Pancreas (tissue), 10 donors: Measurements from ENCODE around the gene FAM78A. TPM values are rescaled to one million over a fixed set of nuclear protein-coding genes. Genes with fewer than 3 reads are reported as not detected.

Experiments used
- ATAC-seq, 4 donors: fragments of 200-7000 bp; cut with Tn5 transposase; one replicate each; pipeline versions ENCODE4 v1.8.0 to v1.9.1; 2020; ENCODE audit warnings: mild to moderate bottlenecking in 4 of 4, moderate library complexity in 4 of 4
- DNase-seq, 6 donors: peaks; one replicate each; pipeline ENCODE4 v3.0.0-alpha.2; 2020
- FAIRE-seq: peaks from 2 replicates; lab custom pipeline; 2012; peaks lifted over from hg19 to GRCh38; lab: Jason Lieb, UNC
- H3K27ac ChIP-seq, 4 donors: fragments of 200-600 bp; sonication (generic); 1 replicate in 3 of 4; 2 replicates in 1 of 4; pipeline versions ENCODE4 v1.5.0 to v1.8.0; 2020
- H3K27me3 ChIP-seq, 4 donors: fragments of 200-600 bp; one replicate each; pipeline ENCODE4 v1.8.0; 2021
- H3K36me3 ChIP-seq, 3 donors: fragments of 200-600 bp; sonication (generic) in 1 of 3; one replicate each; pipeline versions ENCODE4 v1.5.0 to v1.8.0; 2020 to 2021
- H3K4me1 ChIP-seq, 3 donors: fragments of 200-600 bp; one replicate each; pipeline ENCODE4 v1.8.0; 2021
- H3K4me3 ChIP-seq, 4 donors: fragments of 200-600 bp; sonication (generic) in 2 of 4; one replicate each; pipeline versions ENCODE4 v1.5.0 to v1.8.0; 2020 to 2021
- H3K9me3 ChIP-seq, 4 donors: fragments of 200-600 bp; one replicate each; pipeline ENCODE4 v1.8.0; 2021
- WGBS, 2 donors: extraction: QIAGEN DNeasy Blood & Tissue Kit; methylation state at CpG; one replicate each; pipeline ENCODE4 v1.1.7; 2013; 5-methylcytosine and 5-hydroxymethylcytosine counted together
- intact Hi-C, 3 donors: fragments of 100-400 bp; cut with DNase I; formaldehyde crosslinking; loops; one replicate each; pipeline versions ENCODE4 v1.11.1 to v1.14.2; 2022
- polyA plus RNA-seq, 2 donors: library from polyadenylated mRNA; stranded (reverse); fragments of 200-250 nt; gene quantifications; one replicate each; pipeline ENCODE4 v1.2.3, GENCODE V29; 2013
- total RNA-seq, 6 donors: library from RNA; stranded (reverse); fragmentation: NEBNext Ultra II Directional in 4 of 6; extraction: Animal tissue kit (Norgen Biotek cat#: 25700) in 4 of 6; gene quantifications; one replicate each; pipeline versions ENCODE4 v1.2.1 to v1.2.4, GENCODE V29; 2021 to 2023
- TF ChIP-seq, protein P1 (sequence below), 4 donors: fragments of 200-600 bp; sonication (generic) in 3 of 4; IDR thresholded peaks; one replicate each; pipeline versions ENCODE4 v1.5.0 to v1.8.0; 2021; ENCODE audit warnings: antibody characterized with exemption in 4 of 4
- donor health status: healthy with polysubstance abuse.
- donor health status: DM: no; HTN: no; CAD: no; lungs with moderate emphysema.
- donor health status: DM: no; HTN: no; CAD: no.
- donor health status: control.
- donor health status: control.
- donor health status: Bipolar disorder and iron deficiency.
- donor health status: DM: yes; HTN: yes; CAD: no.
- donor health status: DM: no; HTN: no; CAD: no.
- donor health status: DM: no; HTN: no; CAD: no.
- donor health status: DM: yes; HTN: yes; CAD: no.

Gene FAM78A
- total and polyA plus RNA-seq, 8 donors: 0.37 to 3.9 (median 0.78) TPM

DNA sequence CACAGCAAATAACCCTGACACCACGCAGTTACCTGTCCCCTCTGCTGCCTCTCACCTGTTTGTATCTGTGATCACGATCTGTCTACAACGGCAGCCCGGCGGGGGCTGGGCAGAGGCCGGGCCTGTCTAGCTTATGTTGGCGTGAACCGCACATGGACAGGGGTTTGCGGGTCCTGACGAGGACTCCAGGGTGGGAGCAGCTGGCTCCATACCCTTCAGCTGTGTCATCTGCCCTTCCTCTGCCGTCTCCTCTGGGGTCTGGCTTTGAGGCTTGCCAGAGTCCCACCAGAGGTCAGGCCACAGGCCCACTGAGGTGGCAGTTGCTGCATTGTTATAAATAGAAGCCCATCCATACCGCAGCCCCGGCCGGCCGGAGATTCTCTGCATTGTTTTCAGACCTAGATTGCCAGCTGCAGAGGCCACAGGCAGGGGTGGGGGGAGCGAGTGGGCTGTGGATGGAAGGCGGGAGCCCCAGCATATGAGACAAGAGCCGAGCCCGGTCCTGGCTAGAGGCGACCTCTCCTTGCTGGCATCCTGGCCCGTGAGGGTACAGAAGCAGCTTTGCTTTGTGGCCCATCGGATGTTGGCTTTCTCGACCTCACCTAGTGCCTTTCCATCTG is 37.8 kb downstream of the FAM78A start:
- peak overlapping the region in 1 of 4 donors; percentile 10 for H3K4me3 ChIP-seq
- TF ChIP-seq, protein P1, sequence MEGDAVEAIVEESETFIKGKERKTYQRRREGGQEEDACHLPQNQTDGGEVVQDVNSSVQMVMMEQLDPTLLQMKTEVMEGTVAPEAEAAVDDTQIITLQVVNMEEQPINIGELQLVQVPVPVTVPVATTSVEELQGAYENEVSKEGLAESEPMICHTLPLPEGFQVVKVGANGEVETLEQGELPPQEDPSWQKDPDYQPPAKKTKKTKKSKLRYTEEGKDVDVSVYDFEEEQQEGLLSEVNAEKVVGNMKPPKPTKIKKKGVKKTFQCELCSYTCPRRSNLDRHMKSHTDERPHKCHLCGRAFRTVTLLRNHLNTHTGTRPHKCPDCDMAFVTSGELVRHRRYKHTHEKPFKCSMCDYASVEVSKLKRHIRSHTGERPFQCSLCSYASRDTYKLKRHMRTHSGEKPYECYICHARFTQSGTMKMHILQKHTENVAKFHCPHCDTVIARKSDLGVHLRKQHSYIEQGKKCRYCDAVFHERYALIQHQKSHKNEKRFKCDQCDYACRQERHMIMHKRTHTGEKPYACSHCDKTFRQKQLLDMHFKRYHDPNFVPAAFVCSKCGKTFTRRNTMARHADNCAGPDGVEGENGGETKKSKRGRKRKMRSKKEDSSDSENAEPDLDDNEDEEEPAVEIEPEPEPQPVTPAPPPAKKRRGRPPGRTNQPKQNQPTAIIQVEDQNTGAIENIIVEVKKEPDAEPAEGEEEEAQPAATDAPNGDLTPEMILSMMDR (IDR thresholded peaks at IDR 0.05): no peak
- H3K4me1 ChIP-seq: peaks cover 0 to 18% (median 5%) of the 10 kb centered on the region in 3 donors
- intact Hi-C loops: no loop called here
- H3K9me3 ChIP-seq: no peaks in the 10 kb centered on the region
- no peaks in the 10 kb centered on the region for H3K27me3 ChIP-seq
- WGBS, 2 donors: 44 to 46% methylated on average over 23 of the region's 23 CpGs
- ATAC-seq (peak in 3 of 4 donors; percentile 7 to 44 (median 28)), FAIRE-seq (no peak), DNase-seq (peak in 1 of 6 donors; percentile 70)
- no peak overlapping the region for H3K27ac ChIP-seq
- H3K36me3 ChIP-seq: peaks cover 0 to 15% (median 0%) of the 10 kb centered on the region in 3 donors

GRCh38 chr9:131237931-131238401 is 38.3 kb downstream of the FAM78A start:
- peak overlapping the region in 1 of 4 donors; percentile 10 for H3K4me3 ChIP-seq
- H3K27ac ChIP-seq: peak overlapping the region in 1 of 4 donors; percentile 22
- intact Hi-C loops: no loop called here
- 14 to 15% methylated on average over 11 of the region's 11 CpGs for WGBS, 2 donors
- H3K4me1 ChIP-seq: peaks cover 0 to 18% (median 5%) of the 10 kb centered on the region in 3 donors
- no peaks in the 10 kb centered on the region for H3K9me3 ChIP-seq
- DNase-seq (peak in 5 of 6 donors; percentile 40 to 76 (median 55)), FAIRE-seq (no peak), ATAC-seq (peak; percentile 66 to 87 (median 82))
- TF ChIP-seq, protein P1 (IDR thresholded peaks at IDR 0.05): no peak
- H3K27me3 ChIP-seq: no peaks in the 10 kb centered on the region
- peaks cover 0 to 16% (median 0%) of the 10 kb centered on the region in 3 donors for H3K36me3 ChIP-seq

DNA sequence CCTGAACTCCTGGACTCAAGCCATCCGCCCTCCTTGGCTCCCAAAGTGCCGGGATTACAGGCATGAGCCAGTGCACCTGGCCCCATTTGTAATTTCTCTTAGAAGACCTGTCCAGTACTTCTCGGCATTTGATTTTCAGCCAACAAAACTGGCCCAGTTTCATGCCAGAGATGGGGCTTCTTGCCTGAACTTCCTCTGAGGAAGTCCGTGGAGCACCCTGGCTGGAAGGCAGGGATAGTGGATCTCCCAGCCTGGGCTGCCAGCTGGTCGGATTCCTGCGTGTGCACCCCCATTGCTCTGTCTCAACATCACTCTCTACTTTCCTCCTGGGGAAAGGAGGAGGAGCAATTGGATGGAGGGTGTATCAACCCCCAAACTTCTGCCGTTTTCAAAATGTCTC is 39.0 kb downstream of the FAM78A start:
- Histone ChIP-seq H3K9me3 (no peaks in the 10 kb centered on the region), H3K27me3 (no peaks in the 10 kb centered on the region), H3K4me1 (peaks cover 0 to 18% (median 5%) of the 10 kb centered on the region in 3 donors), H3K36me3 (peaks cover 0 to 17% (median 0%) of the 10 kb centered on the region in 3 donors), H3K4me3 (no peak overlapping the region), H3K27ac (no peak overlapping the region)
- TF ChIP-seq, protein P1 (IDR thresholded peaks at IDR 0.05): no peak
- ATAC-seq (peak in 3 of 4 donors; percentile 12 to 20 (median 20)), FAIRE-seq (no peak), DNase-seq (no peak)
- WGBS, 2 donors: 30 to 32% methylated on average over 7 of the region's 7 CpGs
- intact Hi-C loops: no loop called here

GRCh38 chr9:131236761-131237160 is 39.5 kb downstream of the FAM78A start:
- TF ChIP-seq, protein P1 (IDR thresholded peaks at IDR 0.05): no peak
- WGBS, 2 donors: 31 to 36% methylated on average over 5 of the region's 5 CpGs
- intact Hi-C loops: no loop called here

GRCh38 chr9:131236161-131236560 is 40.1 kb downstream of the FAM78A start:
- Histone ChIP-seq H3K4me3 (no peak overlapping the region), H3K9me3 (no peaks in the 10 kb centered on the region), H3K27ac (no peak overlapping the region), H3K4me1 (peaks cover 0 to 18% (median 5%) of the 10 kb centered on the region in 3 donors), H3K36me3 (peaks cover 0 to 28% (median 3%) of the 10 kb centered on the region in 3 donors), H3K27me3 (no peaks in the 10 kb centered on the region)
- TF ChIP-seq, protein P1 (IDR thresholded peaks at IDR 0.05): no peak
- FAIRE-seq: no peak
- intact Hi-C loops: no loop called here
- 88 to 93% methylated on average over 8 of the region's 8 CpGs for WGBS, 2 donors
- DNase-seq: no peak
- no peak for ATAC-seq

More at GRCh38 chr9:131236761-131237160, 39.5 kb downstream of the FAM78A start:
- FAIRE-seq: no peak
- Histone ChIP-seq H3K36me3 (peaks cover 0 to 22% (median 0%) of the 10 kb centered on the region in 3 donors), H3K27me3 (no peaks in the 10 kb centered on the region), H3K9me3 (no peaks in the 10 kb centered on the region), H3K27ac (no peak overlapping the region), H3K4me3 (no peak overlapping the region), H3K4me1 (peaks cover 0 to 18% (median 5%) of the 10 kb centered on the region in 3 donors)
- no peak for DNase-seq
- peak in 3 of 4 donors; percentile 27 to 31 (median 30) for ATAC-seq
